GM12874 (cell line): ENCODE data around the gene STAT1.
A peak's percentile ranks its signal among the peaks of the same experiment; 100 is the strongest.

ENCODE experiments used
- TF ChIP-seq, protein P1 (sequence below): IDR thresholded peaks from 2 replicates; pipeline ENCODE4 v1.5.1; 2011; ENCODE audit warnings: low read depth, mild to moderate bottlenecking, control low read depth, low read length, moderate library complexity; ENCODE audit not compliant: insufficient read depth

STAT1 gene

DNA sequence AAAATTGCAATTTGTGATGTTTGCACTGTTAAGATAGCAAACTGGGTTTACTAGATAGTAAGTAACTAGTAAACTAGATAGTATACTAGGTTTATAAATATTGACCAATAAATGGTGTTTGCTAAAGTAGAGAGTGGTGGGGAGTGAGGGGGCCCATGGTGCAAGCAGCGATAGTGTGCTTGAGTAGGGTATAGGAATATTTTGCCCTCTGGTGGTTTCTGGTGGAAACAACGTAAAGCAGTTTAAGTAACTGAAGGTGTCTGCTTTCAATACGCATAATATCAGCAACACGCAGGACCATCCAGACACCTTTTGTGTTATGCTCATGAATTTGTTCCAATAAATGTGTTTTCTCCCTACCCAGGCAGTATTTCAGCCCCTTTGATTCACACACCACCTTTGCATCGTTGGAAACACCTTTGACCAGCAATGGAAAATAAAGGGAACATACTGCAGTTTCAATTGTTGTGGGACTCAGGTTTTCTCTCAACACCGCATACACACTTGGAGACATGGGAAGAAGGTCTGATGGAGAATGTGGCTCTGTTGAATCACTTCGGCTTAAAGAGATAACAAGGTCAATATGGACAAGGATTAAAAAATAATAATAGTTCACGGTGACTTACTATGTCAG is 16.7 kb upstream of the STAT1 start:
- TF ChIP-seq, protein P1, sequence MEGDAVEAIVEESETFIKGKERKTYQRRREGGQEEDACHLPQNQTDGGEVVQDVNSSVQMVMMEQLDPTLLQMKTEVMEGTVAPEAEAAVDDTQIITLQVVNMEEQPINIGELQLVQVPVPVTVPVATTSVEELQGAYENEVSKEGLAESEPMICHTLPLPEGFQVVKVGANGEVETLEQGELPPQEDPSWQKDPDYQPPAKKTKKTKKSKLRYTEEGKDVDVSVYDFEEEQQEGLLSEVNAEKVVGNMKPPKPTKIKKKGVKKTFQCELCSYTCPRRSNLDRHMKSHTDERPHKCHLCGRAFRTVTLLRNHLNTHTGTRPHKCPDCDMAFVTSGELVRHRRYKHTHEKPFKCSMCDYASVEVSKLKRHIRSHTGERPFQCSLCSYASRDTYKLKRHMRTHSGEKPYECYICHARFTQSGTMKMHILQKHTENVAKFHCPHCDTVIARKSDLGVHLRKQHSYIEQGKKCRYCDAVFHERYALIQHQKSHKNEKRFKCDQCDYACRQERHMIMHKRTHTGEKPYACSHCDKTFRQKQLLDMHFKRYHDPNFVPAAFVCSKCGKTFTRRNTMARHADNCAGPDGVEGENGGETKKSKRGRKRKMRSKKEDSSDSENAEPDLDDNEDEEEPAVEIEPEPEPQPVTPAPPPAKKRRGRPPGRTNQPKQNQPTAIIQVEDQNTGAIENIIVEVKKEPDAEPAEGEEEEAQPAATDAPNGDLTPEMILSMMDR, result peak; percentile 68

GRCh38 chr2:191029280-191029950 is 15.4 kb upstream of the STAT1 start:
- TF ChIP-seq, protein P1, result no peak

DNA sequence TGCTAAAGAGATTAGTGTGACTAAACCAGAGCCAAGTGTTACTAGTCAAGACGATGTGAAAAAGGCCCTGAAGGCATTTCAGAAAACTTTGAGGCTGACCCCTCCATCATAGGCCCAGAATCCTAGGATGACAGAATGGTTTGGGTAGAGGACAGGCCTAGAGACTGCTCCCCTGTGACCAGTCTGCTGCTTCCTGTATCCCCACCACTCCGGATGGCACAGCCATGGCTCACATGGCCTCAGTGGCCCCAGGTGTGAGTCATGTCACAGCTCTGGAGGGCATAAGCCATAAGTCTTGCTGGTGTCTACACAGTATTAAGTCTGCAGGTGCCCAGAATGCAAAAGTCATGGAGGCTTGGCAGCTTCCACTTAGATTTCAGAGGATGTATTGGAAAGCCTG is 12.4 kb upstream of the STAT1 start:
- TF ChIP-seq, protein P1, result no peak

DNA sequence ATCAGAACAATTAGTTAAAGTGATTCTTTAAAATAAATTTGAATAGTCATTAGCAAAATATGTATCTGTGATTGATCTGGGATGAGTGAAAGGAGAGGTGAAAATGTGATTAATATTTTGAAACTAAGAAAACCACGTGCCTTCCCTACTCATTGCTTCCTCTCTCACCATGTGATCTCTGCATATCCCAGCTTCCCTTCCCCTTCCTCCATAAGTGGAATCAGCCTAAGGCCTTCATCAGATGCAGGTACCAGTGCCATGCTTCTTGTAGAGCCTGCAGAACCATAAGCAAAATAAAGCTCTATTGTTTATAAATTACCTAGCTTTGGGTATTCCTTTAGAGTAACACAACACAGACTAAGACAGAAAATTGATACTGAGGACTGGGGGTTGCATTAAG is 11.2 kb upstream of the STAT1 start:
- TF ChIP-seq, protein P1, result no peak

DNA sequence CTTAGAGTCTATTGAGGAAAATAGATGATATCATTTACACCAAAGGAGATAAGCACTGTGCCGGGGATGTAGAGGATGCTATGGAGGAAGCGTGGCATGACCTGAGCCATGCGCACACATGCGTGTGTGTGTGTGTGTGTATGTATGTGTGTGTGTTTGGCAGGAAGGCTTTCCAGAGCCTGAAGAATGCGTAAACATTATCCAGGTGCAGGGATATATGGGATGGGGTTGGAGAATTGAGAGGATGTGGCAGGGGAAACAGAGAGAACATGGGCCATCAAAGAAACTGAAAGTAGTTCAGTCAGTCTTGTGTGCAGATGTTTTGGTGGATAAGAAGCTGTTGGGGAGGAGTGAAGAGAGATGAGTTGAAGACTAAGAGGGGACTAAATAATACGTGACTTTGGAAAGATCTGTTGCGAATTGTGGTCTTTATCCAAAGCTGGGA is 9.3 kb upstream of the STAT1 start:
- TF ChIP-seq, protein P1, result no peak

DNA sequence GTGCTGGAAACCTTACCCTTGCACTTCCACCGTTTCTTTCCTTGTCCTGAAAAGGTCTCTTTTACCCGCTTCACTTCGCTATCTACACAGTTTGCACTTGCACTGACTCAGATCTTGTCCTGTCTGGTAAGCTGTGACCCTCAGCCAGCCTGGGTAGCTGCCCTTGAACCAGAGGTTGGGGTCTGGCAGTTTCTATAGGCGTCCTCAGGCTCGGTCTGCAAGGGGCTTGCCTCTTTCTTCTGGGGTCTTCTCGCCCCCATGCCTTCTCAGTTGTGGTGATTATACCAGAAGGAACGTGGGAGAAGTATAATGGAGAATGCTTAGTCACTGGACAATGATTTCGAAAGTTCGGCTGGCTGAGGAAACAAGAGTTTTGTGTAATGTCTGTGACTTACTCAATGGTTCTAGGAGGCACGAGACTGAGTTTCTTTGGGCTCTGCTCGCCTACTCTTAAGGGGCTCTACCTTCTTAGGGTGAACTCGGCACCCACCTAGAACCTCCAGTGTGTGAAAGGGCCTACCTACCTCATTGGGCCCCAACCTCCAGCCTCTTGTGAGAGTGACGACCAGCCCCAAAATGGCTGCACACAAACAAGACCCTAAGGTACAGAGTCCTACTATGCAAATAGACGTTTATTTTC is 6.9 kb upstream of the STAT1 start:
- TF ChIP-seq, protein P1, result no peak

- TF ChIP-seq, protein P1, result no peak
Observed at GRCh38 chr2:191020221-191020741, 6.3 kb upstream of the STAT1 start.
